ENCODE data around the gene HSPB2.
"Not testable (repeated sequence)": the region's sequence is repeated elsewhere in the genome, so short reads cannot be mapped to it uniquely, and the experiment has no call there.

HSPB2 gene, protein sequence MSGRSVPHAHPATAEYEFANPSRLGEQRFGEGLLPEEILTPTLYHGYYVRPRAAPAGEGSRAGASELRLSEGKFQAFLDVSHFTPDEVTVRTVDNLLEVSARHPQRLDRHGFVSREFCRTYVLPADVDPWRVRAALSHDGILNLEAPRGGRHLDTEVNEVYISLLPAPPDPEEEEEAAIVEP

DNA sequence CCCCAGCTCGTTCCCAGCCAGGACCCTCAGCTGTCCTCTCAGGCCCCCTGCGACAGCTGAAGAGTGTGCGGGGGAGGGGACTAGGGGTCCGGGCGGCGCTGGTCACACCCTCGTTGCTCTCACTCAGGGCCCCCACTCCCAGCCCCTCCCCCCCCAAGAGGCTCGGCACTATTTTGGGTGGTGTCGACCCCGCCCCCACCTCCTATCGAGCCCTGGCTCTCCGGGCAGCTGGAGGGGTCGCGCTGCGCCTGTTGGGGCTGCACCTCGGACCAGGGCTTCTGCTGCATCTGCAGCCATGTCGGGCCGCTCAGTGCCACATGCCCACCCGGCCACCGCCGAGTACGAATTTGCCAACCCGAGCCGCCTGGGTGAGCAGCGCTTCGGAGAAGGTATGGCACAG lies at the start of gene HSPB2:
TSS of gene HSPB2 (plus strand) at position 200 of the 400 bp plus-strand sequence. CDS start at position 296, 96 bp downstream.
- DNase-seq = peak in 12 of 56 donors; percentile 35 to 70 (median 58)

DNA sequence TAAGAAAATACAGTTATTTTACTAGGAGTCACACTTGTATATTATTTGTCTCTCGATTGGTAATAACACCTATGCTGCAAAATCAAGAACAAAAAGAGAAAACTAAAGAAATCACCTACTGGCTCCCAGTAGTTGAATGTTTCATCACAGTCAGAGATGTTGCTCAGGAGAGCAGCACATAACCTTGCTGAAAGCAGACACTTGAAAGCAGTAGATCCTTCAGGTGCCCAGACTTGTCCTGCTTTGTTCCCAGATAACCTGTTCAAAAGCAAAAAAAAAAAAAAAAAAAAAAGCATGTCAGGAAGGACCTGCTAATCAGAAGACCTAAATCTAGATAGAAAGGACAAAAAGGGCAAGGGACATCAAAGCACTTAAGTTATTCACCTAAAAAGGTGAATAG lies 42.4 kb upstream of the HSPB2 start:
- no peak for DNase-seq

DNA sequence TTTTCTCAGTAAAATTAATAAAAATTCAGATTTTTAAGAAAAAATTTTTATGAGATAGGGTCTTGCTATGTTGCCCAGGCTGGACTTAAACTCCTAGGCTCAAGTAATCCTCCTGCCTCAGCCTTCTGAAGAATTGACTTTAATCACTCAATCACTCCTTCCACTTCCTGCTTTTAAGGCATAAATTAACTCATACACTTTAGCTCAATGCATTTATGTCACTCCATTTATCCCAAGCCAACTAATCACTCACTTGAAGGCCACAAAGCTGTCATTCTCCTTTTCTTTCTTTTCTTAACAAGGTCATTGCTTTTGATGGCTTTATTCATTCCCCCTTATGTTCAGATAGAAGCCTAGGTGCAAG lies 42.0 kb upstream of the HSPB2 start:
- DNase-seq = no peak

DNA sequence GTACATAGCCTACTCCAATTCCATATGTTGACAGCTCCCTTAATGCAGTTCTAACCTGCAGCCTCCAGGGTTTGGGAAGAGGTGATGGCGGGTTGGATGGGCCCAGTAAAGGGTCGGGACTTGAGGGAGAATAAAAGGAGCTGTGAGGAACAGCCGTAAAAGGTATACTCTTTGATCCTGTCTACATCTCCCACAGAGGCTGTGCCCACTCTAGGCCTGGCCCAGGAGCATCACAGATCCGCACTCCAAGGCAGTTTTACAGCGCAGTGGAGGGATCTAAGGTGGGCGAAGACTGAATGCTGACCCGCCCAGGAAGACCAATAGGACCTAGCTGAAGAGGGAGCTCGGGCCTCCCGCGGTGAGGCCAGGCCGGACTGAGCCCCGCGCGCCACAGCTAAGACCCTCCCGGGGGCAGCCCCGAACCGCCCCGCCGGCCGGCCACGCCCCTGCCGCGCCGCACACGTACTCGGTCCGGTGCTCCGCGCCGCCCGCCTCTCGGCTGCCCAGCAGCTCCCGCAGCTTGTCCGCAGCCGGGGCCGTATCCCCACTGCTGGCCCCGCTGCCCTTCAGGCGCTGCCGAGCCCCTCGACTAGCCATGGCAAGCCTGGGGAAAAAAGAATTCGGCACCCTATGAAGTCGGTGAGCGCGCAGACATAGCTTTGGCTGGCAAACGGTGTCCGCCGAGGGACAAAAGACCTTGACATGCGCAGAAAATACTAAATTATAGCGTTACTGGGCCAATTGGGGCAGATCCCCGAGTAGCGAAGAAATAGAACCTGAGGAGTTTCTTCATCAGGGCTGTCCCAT lies 41.4 kb upstream of the HSPB2 start, which contains the start of gene ALG9:
TSS of gene ALG9 (minus strand) at position 696 of the 807 bp plus-strand sequence. CDS start at position 597, 99 bp downstream.
- peak in 53 of 56 donors; percentile 5 to 90 (median 66) for DNase-seq

DNA sequence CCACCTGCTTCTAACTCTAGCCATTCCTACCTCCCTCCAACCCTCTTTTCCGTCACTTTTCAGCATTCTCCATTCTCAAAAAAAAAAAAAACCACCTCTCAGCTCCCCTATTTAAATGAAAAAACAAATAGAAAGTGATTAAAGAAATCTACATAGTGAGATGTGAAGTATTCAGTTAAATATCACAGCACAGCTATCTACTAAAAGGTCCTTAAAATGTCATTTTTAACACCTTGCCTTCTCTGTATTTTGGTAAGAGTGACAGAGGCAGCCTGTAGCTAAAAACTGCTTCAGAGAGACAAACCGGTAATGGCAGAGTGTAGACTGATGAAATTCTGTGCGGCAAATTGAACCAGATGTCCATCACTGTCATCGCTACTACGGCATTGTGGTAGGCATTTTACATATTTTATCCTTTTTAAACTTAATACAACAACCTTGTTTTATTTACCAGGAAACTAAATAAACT lies 40.8 kb upstream of the HSPB2 start:
- no peak for DNase-seq

DNA sequence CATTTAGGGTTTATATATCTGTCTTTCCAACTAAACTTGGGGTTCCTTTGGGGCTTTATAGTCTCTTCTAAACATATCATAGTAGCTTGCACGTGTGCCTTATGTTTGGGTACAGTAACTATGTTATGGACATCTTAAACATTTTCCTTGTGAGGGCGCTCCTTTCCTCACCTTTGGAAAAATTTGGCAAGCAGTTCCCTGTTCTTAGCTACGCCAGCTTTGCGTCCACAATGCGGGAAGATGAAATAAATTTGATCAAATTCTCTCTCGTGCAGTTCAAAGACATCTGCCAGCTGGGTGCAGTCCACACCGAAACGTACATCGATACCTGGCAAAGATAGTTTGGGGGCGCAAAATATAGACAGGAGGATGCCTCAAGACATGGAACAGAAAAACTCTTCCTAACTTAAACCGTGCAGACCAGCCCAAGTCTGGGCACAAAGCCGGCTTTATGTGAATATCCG lies 34.1 kb upstream of the HSPB2 start:
- peak in 1 of 56 donors; percentile 56 for DNase-seq

DNA sequence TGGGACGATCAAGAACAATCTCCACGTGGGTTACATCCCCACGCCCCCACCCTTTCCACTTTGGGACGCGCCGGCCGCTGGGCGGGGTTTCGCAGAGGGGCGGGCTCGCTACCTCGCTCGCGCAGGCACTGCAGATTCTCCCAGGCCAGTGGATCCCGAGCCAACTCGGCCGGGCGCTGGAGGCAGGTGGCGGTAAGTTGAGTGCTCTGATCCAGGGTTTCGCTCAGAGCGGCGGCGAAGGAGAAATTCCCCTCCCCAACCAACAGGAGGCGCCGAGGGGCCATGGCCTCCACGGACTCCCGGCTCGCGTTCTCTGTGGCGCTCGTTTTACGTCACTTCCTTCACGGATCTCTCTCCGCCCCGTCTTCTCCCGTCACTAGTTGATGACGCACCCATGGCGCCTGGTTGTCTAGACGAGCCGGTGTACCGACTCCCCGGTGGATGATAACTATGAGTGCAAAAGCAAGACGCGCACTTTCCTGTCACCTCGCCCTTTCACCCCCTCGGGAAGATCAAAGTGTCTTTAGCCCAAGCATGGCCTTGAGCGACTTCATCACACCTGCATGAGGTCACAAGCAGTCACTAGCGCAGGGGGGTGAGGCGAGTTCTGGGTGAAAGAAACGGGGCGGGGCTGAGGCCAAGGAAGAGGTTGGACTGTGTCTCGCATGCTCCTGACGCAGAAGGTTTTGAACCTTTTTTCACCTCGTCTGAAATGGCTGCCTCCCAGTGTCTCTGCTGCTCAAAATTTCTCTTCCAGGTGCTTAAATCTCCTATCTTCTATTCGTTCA lies 33.5 kb upstream of the HSPB2 start, which contains the start of the genes CFAP68 and FDXACB1:
TSS of gene CFAP68 (plus strand) at position 693 of the 788 bp plus-strand sequence. CDS start at position 713, 20 bp downstream.
TSS of gene FDXACB1 (minus strand) at position 317 of the 788 bp plus-strand sequence. CDS start at position 284, 33 bp downstream.
- DNase-seq = peak; percentile 41 to 98 (median 94)

DNA sequence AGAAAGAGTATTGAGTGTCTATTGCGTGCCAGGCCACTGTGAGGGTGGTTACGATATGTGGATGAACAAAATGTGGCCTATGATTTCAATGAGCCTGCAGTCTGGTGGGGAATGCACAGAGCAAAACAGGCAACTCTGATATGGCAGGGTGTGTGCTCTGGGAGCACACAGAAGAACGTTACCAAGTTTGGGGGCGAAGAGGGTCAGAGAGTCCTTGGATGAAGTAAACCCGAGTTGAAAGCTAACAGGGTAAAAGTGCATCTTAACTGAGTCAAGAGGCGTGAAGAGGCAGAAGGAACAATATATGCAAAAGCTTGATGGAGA lies 32.9 kb upstream of the HSPB2 start:
- DNase-seq = no peak

DNA sequence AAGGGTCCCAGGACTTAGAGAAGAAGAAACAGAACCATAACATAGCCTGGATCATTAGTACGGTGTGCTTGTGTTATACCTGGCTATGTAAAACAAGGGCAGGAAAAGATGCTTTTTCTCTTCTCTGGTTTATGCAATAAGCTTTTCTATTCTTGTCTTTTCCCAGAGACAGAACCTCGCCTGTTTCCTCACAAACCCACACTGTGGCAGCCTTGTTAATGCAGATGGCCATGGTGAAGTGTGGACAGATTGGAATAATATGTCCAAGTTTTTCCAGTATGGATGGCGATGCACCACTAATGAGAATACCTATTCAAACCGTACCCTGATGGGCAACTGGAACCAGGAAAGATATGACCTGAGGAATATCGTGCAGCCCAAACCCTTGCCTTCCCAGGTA lies 30.3 kb upstream of the HSPB2 start:
- peak in 7 of 56 donors; percentile 4 to 13 (median 7) for DNase-seq

DNA sequence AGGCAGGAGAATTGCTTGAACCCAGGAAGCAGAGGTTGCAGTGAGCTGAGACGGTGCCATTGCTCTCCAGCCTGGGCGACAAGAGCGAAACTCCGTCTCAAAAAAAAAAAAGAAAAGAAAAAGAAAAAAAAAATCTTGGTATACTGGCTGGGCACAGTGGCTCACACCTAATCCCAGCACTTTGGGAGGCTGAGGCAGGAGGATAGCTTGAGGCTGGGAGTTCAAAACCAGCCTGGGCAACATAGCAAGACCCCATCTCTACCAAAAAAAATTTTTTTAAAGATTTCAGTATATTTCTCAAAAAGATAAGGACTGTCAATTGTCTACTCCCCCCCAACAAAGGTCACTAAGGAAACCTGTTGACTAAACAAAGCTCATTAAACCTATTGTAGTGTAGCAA lies 27.5 kb upstream of the HSPB2 start:
- not testable (repeated sequence) for DNase-seq

DNA sequence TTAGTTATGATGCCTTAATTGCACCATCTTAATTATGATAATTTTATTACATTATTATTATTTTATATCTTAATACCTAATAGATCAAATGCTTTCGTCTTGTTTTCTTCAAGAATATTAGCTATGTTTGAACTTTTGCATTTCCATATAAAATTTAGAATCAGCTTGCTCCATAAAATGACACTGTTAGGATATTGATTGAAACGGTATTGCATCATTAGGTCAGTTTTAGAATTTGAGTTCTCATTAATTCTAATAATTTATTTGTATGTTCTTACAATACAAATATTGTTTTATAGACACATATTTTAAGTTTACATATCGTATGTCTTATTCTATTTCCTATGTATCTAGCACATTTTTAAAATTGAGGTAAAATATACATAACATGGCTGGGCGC lies 26.5 kb upstream of the HSPB2 start:
- no peak for DNase-seq

DNA sequence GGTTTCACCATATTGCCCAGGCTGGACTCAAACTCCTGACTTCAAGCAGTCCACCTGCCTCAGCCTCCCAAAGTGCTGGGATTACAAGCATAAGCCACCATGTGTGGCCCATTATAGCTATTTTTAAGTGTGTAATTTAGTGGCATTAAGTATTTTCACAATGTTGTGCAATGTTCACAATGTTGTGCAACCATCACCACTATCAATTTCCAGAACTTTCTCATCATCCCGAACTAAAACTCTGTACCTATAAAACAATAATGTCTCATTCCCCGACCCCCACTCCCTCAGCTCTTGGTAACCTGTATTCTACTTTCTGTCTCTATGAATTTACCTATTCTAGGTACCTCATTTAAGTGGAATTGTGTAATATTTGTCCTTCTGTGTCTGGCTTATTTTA lies 25.7 kb upstream of the HSPB2 start:
- no peak for DNase-seq

DNA sequence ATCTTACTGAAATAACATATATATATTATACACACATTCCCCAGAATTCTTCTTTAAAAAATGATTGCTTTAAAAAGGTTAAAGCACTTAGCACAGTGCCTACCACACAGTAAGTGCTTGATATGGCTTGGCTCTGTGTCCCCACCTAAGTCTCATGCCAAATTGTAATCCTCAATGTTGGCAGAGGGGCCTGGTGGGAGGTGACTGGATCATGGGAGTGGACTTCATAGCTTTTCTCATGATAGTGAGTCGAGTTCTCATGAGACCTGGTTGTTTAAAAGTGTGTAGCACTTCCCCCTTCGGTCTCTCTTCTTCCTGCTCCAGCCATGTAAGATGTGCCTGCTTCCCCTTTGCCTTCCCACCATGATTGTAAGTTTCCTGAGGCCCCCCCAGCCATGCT lies 7.1 kb upstream of the HSPB2 start:
- no peak for DNase-seq

DNA sequence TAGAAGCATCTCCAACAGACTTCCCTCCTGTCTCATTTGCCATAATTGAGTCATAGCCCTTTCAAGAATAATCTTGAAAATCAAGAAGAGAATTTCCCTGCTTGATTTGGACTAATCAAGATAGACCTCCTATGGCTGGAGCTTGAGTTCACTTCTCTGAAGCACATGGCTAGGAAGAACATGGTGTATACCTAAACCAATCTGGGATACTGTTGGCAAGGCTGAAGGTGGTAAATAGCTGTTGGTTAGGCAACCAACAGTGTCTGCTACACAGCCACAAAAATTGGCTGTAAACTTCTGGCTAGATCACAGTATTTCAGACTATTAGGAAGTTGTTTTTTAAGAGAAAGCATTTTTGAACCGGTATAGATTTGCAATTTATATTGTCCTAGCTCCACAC lies 5.9 kb upstream of the HSPB2 start:
- DNase-seq = no peak

DNA sequence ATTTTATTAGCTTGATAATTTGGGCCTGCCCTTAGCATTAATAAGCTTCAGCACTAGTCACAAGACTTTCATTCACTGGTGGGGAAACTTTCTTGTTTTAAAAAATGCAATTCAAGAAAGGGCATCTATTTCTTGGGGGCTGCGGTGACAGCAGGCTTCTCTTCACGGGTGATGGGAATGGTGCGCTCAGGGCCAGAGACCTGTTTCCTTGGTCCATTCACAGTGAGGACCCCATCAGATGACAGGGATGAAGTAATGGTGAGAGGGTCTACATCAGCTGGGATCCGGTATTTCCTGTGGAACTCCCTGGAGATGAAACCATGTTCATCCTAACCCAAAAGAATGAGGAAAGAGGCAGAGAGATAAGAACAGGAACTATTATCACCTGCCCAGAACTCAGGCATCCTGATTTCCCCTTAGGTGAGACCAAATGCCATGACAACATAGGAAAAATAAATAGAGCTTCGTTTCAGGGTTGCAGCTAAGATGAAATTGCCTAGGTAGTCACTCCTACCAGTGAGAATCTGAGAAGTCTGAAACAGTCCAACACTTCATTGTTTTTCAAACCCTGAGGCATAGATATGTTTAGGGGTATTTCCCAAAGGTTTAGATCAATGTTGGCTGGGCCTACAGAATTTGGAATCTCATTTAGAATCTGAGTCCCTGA lies 3.8 kb upstream of the HSPB2 start:
- DNase-seq = peak in 1 of 56 donors; percentile 31

DNA sequence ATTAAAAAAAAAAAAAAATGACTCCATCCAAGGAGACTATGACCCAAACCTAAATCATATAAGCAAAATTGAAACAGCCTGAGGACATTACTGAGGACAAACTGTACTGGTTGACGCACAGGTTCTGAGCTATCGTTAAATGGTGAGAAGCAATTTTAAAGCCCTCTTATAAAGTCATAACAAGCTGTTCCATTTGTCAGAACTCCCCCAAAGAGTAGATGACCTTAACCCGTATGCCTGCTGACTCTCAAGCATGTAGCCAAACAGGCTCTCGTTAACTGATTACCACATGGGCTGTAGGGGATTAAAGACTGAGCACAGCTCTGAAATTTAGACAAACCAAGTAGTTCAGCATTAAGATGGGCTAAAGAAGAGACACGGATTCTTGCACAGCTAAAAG lies 3.2 kb upstream of the HSPB2 start:
- no peak for DNase-seq

DNA sequence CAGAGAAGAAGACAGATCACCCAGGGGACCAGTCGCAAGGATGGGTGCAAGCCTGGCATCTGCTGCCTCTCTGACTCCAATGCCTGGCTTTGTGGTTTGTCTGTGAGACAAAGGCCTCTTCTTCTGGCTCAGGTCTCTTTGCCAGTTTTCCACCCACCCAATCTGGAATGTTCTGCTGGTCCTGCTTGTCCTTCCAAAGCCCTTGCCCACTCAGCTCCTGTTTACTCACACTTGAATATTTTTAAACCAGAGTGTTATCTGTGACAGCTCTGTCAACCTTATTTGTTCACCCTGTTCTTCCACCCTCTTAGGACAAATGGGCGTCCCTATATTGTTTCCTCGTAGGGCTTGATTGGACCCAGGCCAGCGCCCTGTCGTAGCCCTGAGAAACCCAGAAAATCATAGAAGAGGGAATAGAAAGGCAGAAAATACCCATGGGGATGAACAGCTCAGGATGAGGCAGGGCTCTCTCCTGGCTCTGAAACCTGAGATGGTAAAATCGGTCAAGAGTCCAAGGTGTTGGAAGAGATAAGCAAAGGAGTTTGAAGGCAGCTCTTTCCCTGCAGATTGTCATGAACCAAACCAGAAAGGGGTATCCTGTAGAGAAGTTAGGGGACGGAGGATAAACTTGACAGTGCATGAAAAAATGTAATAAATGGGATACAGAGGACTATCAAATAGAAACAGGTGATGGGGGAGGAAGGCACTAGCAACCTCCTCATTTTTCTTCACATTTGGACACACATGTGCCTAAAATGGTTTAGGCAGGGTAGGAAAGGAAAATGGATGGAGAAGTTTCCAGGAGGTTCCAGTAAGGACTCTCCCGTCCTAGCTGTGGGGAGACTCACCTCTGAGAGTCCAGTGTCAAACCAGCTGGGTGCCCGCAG lies 1.6 kb upstream of the HSPB2 start:
- peak in 51 of 56 donors; percentile 29 to 93 (median 77) for DNase-seq

DNA sequence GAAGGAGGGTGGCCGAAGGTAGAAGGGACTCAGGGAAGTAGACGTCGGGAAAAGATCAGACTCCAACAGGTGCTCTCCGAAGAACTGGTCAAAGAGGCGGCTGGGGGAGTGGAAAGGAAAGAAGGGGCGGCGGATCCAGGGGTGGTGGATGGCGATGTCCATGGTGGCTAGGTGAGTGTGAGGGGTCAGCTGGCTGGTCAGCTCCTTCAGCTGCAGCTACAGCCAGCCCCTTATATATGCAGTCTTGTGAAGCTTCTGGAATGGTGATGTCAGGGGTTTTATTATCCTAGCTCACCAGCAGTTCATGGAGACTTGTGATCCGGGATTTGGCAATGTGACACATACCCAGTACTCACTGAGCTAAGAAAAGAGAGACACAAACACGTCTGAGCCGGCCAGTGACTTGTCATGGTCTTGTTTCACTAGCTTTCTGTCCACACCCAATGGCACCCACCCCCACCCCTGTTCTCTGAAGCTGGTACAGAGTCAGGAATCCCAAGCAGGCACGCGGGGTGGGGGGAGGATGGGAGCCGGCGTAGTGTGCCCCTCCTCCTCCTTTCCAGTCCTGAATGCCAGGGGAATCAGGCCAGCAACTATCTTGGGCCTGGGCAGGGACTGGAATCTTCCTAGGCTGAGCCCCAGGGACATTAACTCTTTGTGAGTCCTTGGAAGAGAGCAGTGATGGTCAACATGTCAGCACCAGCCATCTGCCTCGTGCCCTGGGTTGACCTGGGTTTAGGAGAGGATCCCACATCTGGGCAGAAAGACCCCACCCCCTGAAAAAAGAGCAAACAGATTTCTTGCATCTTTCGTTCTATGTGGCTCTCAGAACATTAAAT lies 752 bp upstream of the HSPB2 start, which contains the start of gene CRYAB:
TSS of gene CRYAB (minus strand) at position 208 of the 839 bp plus-strand sequence. CDS start at position 162, 46 bp downstream.
- DNase-seq = peak; percentile 31 to 98 (median 88)
